HEK293T (cell line): Measurements from ENCODE around the gene NANOS2.

Experiments used
- ARNT ChIP-seq: fragments of 450-650 bp; IDR thresholded peaks from 2 replicates; pipeline ENCODE4 v1.6.1; 2017; ENCODE audit warnings: mild to moderate bottlenecking
- BHLHE40 ChIP-seq: fragments of 450-650 bp; IDR thresholded peaks from 2 replicates; pipeline ENCODE4 v1.6.1; 2016; ENCODE audit warnings: mild to moderate bottlenecking, moderate library complexity, borderline replicate concordance
- CTBP1 ChIP-seq: fragments of 450-650 bp; IDR thresholded peaks from 2 replicates; pipeline ENCODE4 v1.6.1; 2016; ENCODE audit warnings: borderline replicate concordance
- FOXK2 ChIP-seq: fragments of 450-650 bp; IDR thresholded peaks from 2 replicates; pipeline ENCODE4 v1.6.1; 2016; ENCODE audit warnings: mild to moderate bottlenecking
- FOXM1 ChIP-seq: fragments of 450-650 bp; IDR thresholded peaks from 2 replicates; pipeline ENCODE4 v1.6.1; 2017; ENCODE audit warnings: mild to moderate bottlenecking, borderline replicate concordance
- HDGF ChIP-seq: fragments of 450-650 bp; IDR thresholded peaks from 2 replicates; pipeline ENCODE4 v1.6.1; 2017; ENCODE audit warnings: antibody characterized with exemption, borderline replicate concordance
- SP1 ChIP-seq: fragments of 450-650 bp; IDR thresholded peaks from 2 replicates; pipeline ENCODE4 v1.6.1; 2017
- TARDBP ChIP-seq: fragments of 450-650 bp; IDR thresholded peaks from 2 replicates; pipeline ENCODE4 v1.6.1; 2016

GRCh38 chr19:45919678-45920077, 5.1 kb upstream of the NANOS2 start:
- no peak for TF ChIP-seq FOXM1
- no peak for TF ChIP-seq HDGF
- TF ChIP-seq ARNT, result no peak
- no peak for TF ChIP-seq FOXK2
- TF ChIP-seq BHLHE40, result no peak
- no peak for TF ChIP-seq TARDBP
- TF ChIP-seq SP1, result no peak
- TF ChIP-seq CTBP1, result no peak
